ENCODE results near the gene USP10.

GRCh38 chr16:84773312-84773711 is 73.5 kb downstream of the USP10 start:
- TF ChIP-seq CTCF (IDR thresholded peaks at IDR 0.05) (no peak), POLR2A (IDR thresholded peaks at IDR 0.05) (no peak)
